OCI-LY7 (cell line): Measurements from ENCODE around the gene HMGB3. TPM values are rescaled to one million over a fixed set of nuclear protein-coding genes. Genes with fewer than 3 reads are reported as not detected.

Experiments
- BruUV-seq: library from RNA; stranded (reverse); fragments of 400-500 nt; replicated peaks from 2 replicates; lab custom pipeline; 2021; lab: Mats Ljungman, UMichigan
- CTCF ChIA-PET: fragments of 300-600 bp; sonication (Branson Sonifier 250); formaldehyde crosslinking; loops from one replicate; lab custom pipeline; 2022; ENCODE audit warnings: antibody characterized with exemption; ENCODE audit not compliant: unreplicated experiment; lab: Charles Lee
- POLR2A ChIA-PET: fragments of 300-600 bp; sonication (Branson Sonifier 250); formaldehyde crosslinking; loops from one replicate; lab custom pipeline; 2022; ENCODE audit warnings: antibody characterized with exemption; lab: Charles Lee
- DNase-seq: peaks from one replicate; pipeline ENCODE4 v3.0.0-alpha.2; 2015; ENCODE audit warnings: low spot score
- H2AFZ ChIP-seq: fragments of 200-600 bp; sonication (generic), shearing (Covaris generic); 2 replicates; pipeline ENCODE4 v1.6.1; 2014; ENCODE audit warnings: mild to moderate bottlenecking, antibody characterized with exemption, low read length, moderate library complexity
- H3K27ac ChIP-seq: fragments of 200-600 bp; sonication (generic); 2 replicates; pipeline ENCODE4 v1.5.1; 2014; ENCODE audit warnings: mixed run types, low read depth, mild to moderate bottlenecking, moderate library complexity, low read length, inconsistent platforms; ENCODE audit not compliant: poor library complexity, severe bottlenecking
- H3K36me3 ChIP-seq: fragments of 200-600 bp; sonication (generic); 2 replicates; pipeline ENCODE4 v1.6.1; 2014; ENCODE audit warnings: mild to moderate bottlenecking, antibody characterized with exemption, low read length, moderate library complexity, mixed read lengths; ENCODE audit not compliant: insufficient read depth
- H3K4me1 ChIP-seq: fragments of 200-600 bp; sonication (generic); 2 replicates; pipeline ENCODE4 v1.5.1; 2014; ENCODE audit warnings: mild to moderate bottlenecking, low read length; ENCODE audit not compliant: insufficient read depth, poor library complexity, severe bottlenecking
- H3K4me2 ChIP-seq: fragments of 200-600 bp; sonication (generic); 2 replicates; pipeline ENCODE4 v1.6.1; 2014; ENCODE audit warnings: mild to moderate bottlenecking, low read length
- H3K4me3 ChIP-seq: fragments of 200-600 bp; sonication (generic); 2 replicates; pipeline ENCODE4 v1.5.1; 2014; ENCODE audit warnings: mild to moderate bottlenecking, low read depth, low read length; ENCODE audit not compliant: poor library complexity, severe bottlenecking
- H3K79me2 ChIP-seq: fragments of 200-600 bp; sonication (generic); 2 replicates; pipeline ENCODE4 v1.6.1; 2016; ENCODE audit warnings: low read depth, mild to moderate bottlenecking, low read length, moderate library complexity, mixed read lengths; ENCODE audit not compliant: insufficient read depth
- H3K9me2 ChIP-seq: fragments of 200-600 bp; sonication (generic); 2 replicates; pipeline ENCODE4 v1.6.1; 2016; ENCODE audit warnings: mild to moderate bottlenecking, low read length, mixed read lengths; ENCODE audit not compliant: insufficient read depth
- H3K9me3 ChIP-seq: fragments of 200-600 bp; sonication (generic); 2 replicates; pipeline ENCODE4 v1.6.1; 2014; ENCODE audit warnings: mild to moderate bottlenecking, mixed run types, low read length, mixed read lengths
- H4K20me1 ChIP-seq: fragments of 200-600 bp; sonication (generic); 2 replicates; pipeline ENCODE4 v1.6.1; 2014; ENCODE audit warnings: mild to moderate bottlenecking, antibody characterized with exemption, low read length, moderate library complexity, mixed read lengths; ENCODE audit not compliant: insufficient read depth
- CTCF ChIP-seq: fragments of 200-600 bp; sonication (generic); conservative IDR thresholded peaks from 2 replicates; pipeline ENCODE4 v1.5.1; 2014; ENCODE audit warnings: mild to moderate bottlenecking, antibody characterized with exemption, low read length, moderate library complexity, mixed read lengths
- EZH2phosphoT487 ChIP-seq: fragments of 200-600 bp; sonication (generic); IDR thresholded peaks from 2 replicates; pipeline ENCODE4 v1.6.1; 2018; ENCODE audit warnings: low read depth, borderline replicate concordance, mild to moderate bottlenecking, mixed run types, antibody characterized with exemption, low read length, moderate library complexity, mixed read lengths
- intact Hi-C: fragments of 100-400 bp; cut with micrococcal nuclease; formaldehyde crosslinking; loops from one replicate; pipeline ENCODE4 v1.10.0; 2022; ENCODE audit not compliant: unreplicated experiment
- total RNA-seq, 2 experiments: library from RNA; depleted of rRNA in 1 of 2; stranded (reverse); fragments of >200 nt in 1 of 2; shearing (Covaris generic) in 1 of 2; gene quantifications; 2 replicates each; pipeline ENCODE4 v1.2.3, GENCODE V29; 2014 to 2022

HMGB3 gene
- total RNA-seq, 2 experiments from 2014 or later: 28.3 to 94.3 TPM

GRCh38 chrX:150966235-150966634, 16.9 kb upstream of the HMGB3 start:
- TF ChIP-seq EZH2phosphoT487 (no peak), CTCF (no peak)
- Histone ChIP-seq H4K20me1 (no peaks in the 10 kb centered on the region), H3K4me2 (no peak overlapping the region), H3K9me2 (no peaks in the 10 kb centered on the region), H3K27ac (no peak overlapping the region), H3K36me3 (no peaks in the 10 kb centered on the region), H2AFZ (no peak overlapping the region), H3K4me1 (no peaks in the 10 kb centered on the region), H3K9me3 (no peaks in the 10 kb centered on the region), H3K79me2 (no peaks in the 10 kb centered on the region), H3K4me3 (no peak overlapping the region)
- intact Hi-C loops: no loop called here
- ChIA-PET POLR2A (no interaction called here), CTCF (no interaction called here)
- no peak for DNase-seq
- BruUV-seq: no TSS peak

- Histone ChIP-seq H4K20me1 (no peaks in the 10 kb centered on the region), H3K9me3 (no peaks in the 10 kb centered on the region), H3K4me1 (no peaks in the 10 kb centered on the region), H3K36me3 (no peaks in the 10 kb centered on the region), H3K79me2 (no peaks in the 10 kb centered on the region), H3K9me2 (no peaks in the 10 kb centered on the region), H2AFZ (no peak overlapping the region), H3K4me3 (no peak overlapping the region), H3K4me2 (no peak overlapping the region), H3K27ac (no peak overlapping the region)
- DNase-seq: no peak
- ChIA-PET POLR2A (no interaction called here), CTCF (no interaction called here)
- no TSS peak for BruUV-seq
- TF ChIP-seq CTCF (no peak), EZH2phosphoT487 (no peak)
- intact Hi-C loops: no loop called here
Observed at GRCh38 chrX:150966742-150967141, 16.4 kb upstream of the HMGB3 start.

GRCh38 chrX:150967786-150968185, 15.3 kb upstream of the HMGB3 start:
- H3K9me2 ChIP-seq: no peaks in the 10 kb centered on the region
- CTCF ChIA-PET: no interaction called here
- POLR2A ChIA-PET: no interaction called here
- DNase-seq: no peak
- H3K4me3 ChIP-seq: no peak overlapping the region
- H2AFZ ChIP-seq: no peak overlapping the region
- H3K79me2 ChIP-seq: no peaks in the 10 kb centered on the region
- H3K36me3 ChIP-seq: no peaks in the 10 kb centered on the region
- intact Hi-C loops: no loop called here
- no peak for TF ChIP-seq CTCF
- no peak for TF ChIP-seq EZH2phosphoT487
- H4K20me1 ChIP-seq: no peaks in the 10 kb centered on the region
- no TSS peak for BruUV-seq
- no peaks in the 10 kb centered on the region for H3K9me3 ChIP-seq
- H3K27ac ChIP-seq: no peak overlapping the region
- no peak overlapping the region for H3K4me2 ChIP-seq
- no peaks in the 10 kb centered on the region for H3K4me1 ChIP-seq
